ENCODE results near the gene CCDC47. TPM values are rescaled to one million over a fixed set of nuclear protein-coding genes. Genes with fewer than 3 reads are reported as not detected.

Gene CCDC47
- total RNA-seq, 1 experiment from 2014 or later: 79.4 TPM

DNA sequence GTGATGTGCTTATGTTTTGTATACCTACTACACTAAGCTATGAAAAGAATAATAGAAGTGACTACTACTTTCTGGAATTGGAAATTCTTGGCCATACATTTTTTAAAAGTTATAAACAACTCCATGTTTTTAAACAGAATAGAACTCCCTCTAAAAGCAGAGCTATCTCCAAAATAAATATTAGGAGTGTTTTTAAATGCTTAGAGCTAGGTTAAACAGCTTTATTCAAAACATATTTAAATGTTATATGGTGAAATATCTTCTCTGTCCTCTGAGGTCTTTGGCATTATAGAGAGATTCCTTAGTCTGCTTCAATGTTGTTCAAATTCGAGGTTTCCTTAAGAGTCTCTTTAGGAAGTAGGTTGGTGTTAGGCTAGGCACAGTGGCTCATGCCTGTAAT is 30.9 kb upstream of the CCDC47 start:
- no CpG with 5 or more reads among the region's 1 CpG for WGBS (ENCODE audit: extremely low coverage, insufficient read length, low lambda C conversion rate)
- Histone ChIP-seq H2AK5ac (ENCODE audit: insufficient read length, low read length) (no peak overlapping the region), H3K79me1 (ENCODE audit: insufficient read depth, low read depth, low read length, poor library complexity, severe bottlenecking) (no peaks in the 10 kb centered on the region), H2BK5ac (ENCODE audit: insufficient read length, low read length) (no peak overlapping the region), H3K27ac (ENCODE audit: insufficient read length, low read depth, low read length) (no peak overlapping the region), H4K8ac (replicated peaks; ENCODE audit: insufficient read length, low read depth, low read length) (no peak overlapping the region), H3K18ac (ENCODE audit: insufficient read length, low read depth, low read length) (no peak overlapping the region), H3K14ac (ENCODE audit: insufficient read depth, low read length) (no peak overlapping the region), H3K56ac (ENCODE audit: insufficient read length, low read depth, low read length) (no peak overlapping the region), H2AFZ (ENCODE audit: low read length) (no peak overlapping the region), H3K9ac (ENCODE audit: extremely low read depth, insufficient read length, low read length) (no peak overlapping the region), H3K79me2 (ENCODE audit: insufficient read depth, low read length) (no peaks in the 10 kb centered on the region), H3K27me3 (ENCODE audit: insufficient read depth, low read length) (no peaks in the 10 kb centered on the region), H3K23me2 (ENCODE audit: insufficient read length, low read depth, low read length, poor library complexity, severe bottlenecking) (no peaks in the 10 kb centered on the region), H3K4me2 (ENCODE audit: insufficient read depth, insufficient read length, low read length) (no peak overlapping the region), H2BK20ac (ENCODE audit: low read depth, low read length, poor library complexity, severe bottlenecking) (no peak overlapping the region), H4K91ac (ENCODE audit: insufficient read length, low read depth, low read length) (no peak overlapping the region), H3K23ac (ENCODE audit: insufficient read length, low read depth, low read length) (no peak overlapping the region), H3K4ac (ENCODE audit: low read depth, low read length) (no peak overlapping the region), H2BK120ac (ENCODE audit: low read depth, low read length, poor library complexity, severe bottlenecking) (no peak overlapping the region), H2BK12ac (ENCODE audit: insufficient read length, low read depth, low read length) (no peak overlapping the region), H3K9me3 (ENCODE audit: control insufficient read depth, low read depth, low read length) (no peaks in the 10 kb centered on the region), H4K20me1 (ENCODE audit: control insufficient read depth, insufficient read depth, insufficient read length) (no peaks in the 10 kb centered on the region), H4K5ac (ENCODE audit: insufficient read length, low read depth, low read length) (no peak overlapping the region), H3T11ph (ENCODE audit: low read length) (no peak overlapping the region), H3K4me1 (ENCODE audit: insufficient read depth, low read length) (no peaks in the 10 kb centered on the region), H2BK15ac (ENCODE audit: low read depth, low read length) (no peak overlapping the region)
- Mint-ChIP-seq H3K9me3 (no peaks in the 10 kb centered on the region), H3K27me3 (ENCODE audit: low read depth) (no peaks in the 10 kb centered on the region), H3K36me3 (ENCODE audit: insufficient read depth in 1 of 3, low read depth in 3 of 3) (peaks cover 48 to 87% (median 78%) of the 10 kb centered on the region in 3 experiments; a peak in 6 of 7 replicates), H3K4me1 (no peaks in the 10 kb centered on the region), H3K4me3 (no peak overlapping the region), H3K27ac (peak overlapping the region in 1 of 3 experiments; percentile 50; a peak in 1 of 7 replicates)
- no peak for DNase-seq
- TF ChIP-seq, protein P1, sequence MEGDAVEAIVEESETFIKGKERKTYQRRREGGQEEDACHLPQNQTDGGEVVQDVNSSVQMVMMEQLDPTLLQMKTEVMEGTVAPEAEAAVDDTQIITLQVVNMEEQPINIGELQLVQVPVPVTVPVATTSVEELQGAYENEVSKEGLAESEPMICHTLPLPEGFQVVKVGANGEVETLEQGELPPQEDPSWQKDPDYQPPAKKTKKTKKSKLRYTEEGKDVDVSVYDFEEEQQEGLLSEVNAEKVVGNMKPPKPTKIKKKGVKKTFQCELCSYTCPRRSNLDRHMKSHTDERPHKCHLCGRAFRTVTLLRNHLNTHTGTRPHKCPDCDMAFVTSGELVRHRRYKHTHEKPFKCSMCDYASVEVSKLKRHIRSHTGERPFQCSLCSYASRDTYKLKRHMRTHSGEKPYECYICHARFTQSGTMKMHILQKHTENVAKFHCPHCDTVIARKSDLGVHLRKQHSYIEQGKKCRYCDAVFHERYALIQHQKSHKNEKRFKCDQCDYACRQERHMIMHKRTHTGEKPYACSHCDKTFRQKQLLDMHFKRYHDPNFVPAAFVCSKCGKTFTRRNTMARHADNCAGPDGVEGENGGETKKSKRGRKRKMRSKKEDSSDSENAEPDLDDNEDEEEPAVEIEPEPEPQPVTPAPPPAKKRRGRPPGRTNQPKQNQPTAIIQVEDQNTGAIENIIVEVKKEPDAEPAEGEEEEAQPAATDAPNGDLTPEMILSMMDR (conservative IDR thresholded peaks at IDR 0.05): no peak
